ENCODE results near the gene DMRT1. TPM values are rescaled to one million over a fixed set of nuclear protein-coding genes. Genes with fewer than 3 reads are reported as not detected.

The DMRT1 gene
- total RNA-seq, 1 donor from 2014 or later: not detected

DNA sequence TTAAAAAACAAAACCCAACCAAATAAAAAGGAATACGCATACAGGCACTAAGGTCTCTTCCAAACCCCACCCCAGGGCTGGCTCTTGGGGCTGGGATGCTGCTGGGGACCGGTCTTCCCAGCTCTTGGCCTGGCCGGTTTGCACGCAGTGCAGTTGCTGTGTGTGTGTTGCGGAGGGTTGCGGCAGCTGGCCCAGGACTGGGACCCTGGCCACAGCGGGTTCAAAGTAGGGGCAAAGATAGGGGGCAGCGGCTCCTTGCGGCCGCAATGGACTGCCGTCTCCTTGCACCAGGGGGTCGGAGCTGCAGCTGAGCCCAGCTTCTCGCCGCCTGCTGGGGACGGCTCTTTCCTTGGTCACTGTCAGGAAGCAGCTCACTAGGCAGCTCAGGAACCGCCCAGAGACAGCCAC is 140.0 kb downstream of the DMRT1 start:
- no peaks in the 10 kb centered on the region for H3K9me3 Mint-ChIP-seq (ENCODE audit: unreplicated experiment)
- TF ChIP-seq, protein P1, sequence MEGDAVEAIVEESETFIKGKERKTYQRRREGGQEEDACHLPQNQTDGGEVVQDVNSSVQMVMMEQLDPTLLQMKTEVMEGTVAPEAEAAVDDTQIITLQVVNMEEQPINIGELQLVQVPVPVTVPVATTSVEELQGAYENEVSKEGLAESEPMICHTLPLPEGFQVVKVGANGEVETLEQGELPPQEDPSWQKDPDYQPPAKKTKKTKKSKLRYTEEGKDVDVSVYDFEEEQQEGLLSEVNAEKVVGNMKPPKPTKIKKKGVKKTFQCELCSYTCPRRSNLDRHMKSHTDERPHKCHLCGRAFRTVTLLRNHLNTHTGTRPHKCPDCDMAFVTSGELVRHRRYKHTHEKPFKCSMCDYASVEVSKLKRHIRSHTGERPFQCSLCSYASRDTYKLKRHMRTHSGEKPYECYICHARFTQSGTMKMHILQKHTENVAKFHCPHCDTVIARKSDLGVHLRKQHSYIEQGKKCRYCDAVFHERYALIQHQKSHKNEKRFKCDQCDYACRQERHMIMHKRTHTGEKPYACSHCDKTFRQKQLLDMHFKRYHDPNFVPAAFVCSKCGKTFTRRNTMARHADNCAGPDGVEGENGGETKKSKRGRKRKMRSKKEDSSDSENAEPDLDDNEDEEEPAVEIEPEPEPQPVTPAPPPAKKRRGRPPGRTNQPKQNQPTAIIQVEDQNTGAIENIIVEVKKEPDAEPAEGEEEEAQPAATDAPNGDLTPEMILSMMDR (IDR thresholded peaks at IDR 0.05; ENCODE audit: unreplicated experiment): peak; percentile 25
- H3K27ac Mint-ChIP-seq (ENCODE audit: unreplicated experiment): no peak overlapping the region
- peaks cover 40% of the 10 kb centered on the region for H3K4me1 Mint-ChIP-seq (ENCODE audit: unreplicated experiment)
- H3K4me3 Mint-ChIP-seq (ENCODE audit: unreplicated experiment): no peak overlapping the region
- peaks cover 8% of the 10 kb centered on the region for H3K27me3 Mint-ChIP-seq (ENCODE audit: unreplicated experiment)
- peak; percentile 45 for DNase-seq (ENCODE audit: low spot score)
- no peaks in the 10 kb centered on the region for H3K36me3 Mint-ChIP-seq (ENCODE audit: low read depth, unreplicated experiment)

DNA sequence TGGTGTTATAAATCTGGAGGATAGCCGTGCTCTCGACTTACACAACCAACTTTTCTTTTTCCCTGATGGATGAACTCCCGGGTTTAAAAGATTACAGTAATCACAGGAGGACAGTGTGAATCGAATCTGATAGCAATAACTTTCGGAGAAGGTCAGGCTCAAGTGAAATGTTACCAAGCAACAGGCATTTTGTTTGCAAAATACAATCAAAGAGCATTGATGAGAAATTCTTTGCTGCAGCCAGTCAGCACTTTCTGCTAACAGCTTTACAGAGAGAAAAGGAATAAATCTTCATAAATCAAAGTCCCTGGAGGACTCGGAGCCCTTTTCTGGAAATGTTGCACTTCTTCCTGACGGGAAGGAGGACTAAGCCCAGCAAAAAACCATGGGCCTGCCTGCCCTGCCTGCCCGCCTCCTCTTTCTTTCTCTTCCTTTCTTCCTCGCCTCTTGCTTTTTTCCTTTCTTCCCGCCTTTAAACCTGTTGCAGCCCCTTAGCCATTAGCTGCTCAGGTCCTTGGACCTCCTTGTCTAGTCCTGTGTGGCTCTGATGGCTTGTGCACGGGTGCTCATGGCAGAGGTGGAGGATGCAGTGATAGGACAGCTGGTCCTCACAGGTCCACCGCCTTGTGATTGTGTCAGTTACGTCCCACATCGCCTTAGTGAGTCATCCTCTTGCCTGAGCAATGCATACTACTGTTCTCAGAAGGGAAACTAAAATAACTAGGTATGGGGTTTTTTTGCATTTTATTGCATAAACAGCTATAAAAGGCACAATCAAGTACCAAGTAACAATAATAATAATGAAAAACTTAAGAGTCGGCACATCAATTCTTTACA is 141.1 kb downstream of the DMRT1 start:
- Mint-ChIP-seq H3K27ac (ENCODE audit: unreplicated experiment) (no peak overlapping the region), H3K27me3 (ENCODE audit: unreplicated experiment) (peaks cover 8% of the 10 kb centered on the region), H3K36me3 (ENCODE audit: low read depth, unreplicated experiment) (no peaks in the 10 kb centered on the region), H3K4me3 (ENCODE audit: unreplicated experiment) (no peak overlapping the region), H3K9me3 (ENCODE audit: unreplicated experiment) (no peaks in the 10 kb centered on the region), H3K4me1 (ENCODE audit: unreplicated experiment) (peaks cover 38% of the 10 kb centered on the region)
- DNase-seq (ENCODE audit: low spot score): no peak
- TF ChIP-seq, protein P1 (IDR thresholded peaks at IDR 0.05; ENCODE audit: unreplicated experiment): no peak

- TF ChIP-seq, protein P1 (IDR thresholded peaks at IDR 0.05; ENCODE audit: unreplicated experiment): no peak
- Mint-ChIP-seq H3K36me3 (ENCODE audit: low read depth, unreplicated experiment) (no peaks in the 10 kb centered on the region), H3K27me3 (ENCODE audit: unreplicated experiment) (peaks cover 2% of the 10 kb centered on the region), H3K4me1 (ENCODE audit: unreplicated experiment) (no peaks in the 10 kb centered on the region), H3K9me3 (ENCODE audit: unreplicated experiment) (peaks cover 4% of the 10 kb centered on the region), H3K4me3 (ENCODE audit: unreplicated experiment) (no peak overlapping the region), H3K27ac (ENCODE audit: unreplicated experiment) (no peak overlapping the region)
- no peak for DNase-seq (ENCODE audit: low spot score)
Observed at GRCh38 chr9:994005-994404, 152.5 kb downstream of the DMRT1 start.

DNA sequence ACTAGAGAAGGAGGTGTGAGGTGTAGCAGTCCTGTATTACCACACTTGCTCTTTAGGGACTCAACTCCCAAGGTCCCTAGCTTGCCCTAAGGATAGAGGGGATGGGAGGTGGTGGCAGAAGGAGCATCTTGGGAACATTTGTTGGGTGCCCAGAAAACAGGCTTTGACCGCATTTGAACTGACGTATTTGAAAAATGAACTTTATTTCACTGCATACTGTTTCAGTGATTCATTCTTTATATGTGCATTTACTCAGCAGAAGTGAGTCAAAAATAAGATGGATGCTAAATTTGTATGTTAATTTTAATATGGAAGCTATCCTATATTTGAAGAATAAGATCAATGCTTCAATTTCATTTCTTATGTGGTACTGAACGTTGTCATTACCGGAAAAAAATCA is 153.7 kb downstream of the DMRT1 start:
- TF ChIP-seq, protein P1 (IDR thresholded peaks at IDR 0.05; ENCODE audit: unreplicated experiment): no peak
- Mint-ChIP-seq H3K27me3 (ENCODE audit: unreplicated experiment) (peaks cover 4% of the 10 kb centered on the region), H3K27ac (ENCODE audit: unreplicated experiment) (no peak overlapping the region), H3K36me3 (ENCODE audit: low read depth, unreplicated experiment) (no peaks in the 10 kb centered on the region), H3K9me3 (ENCODE audit: unreplicated experiment) (no peaks in the 10 kb centered on the region), H3K4me1 (ENCODE audit: unreplicated experiment) (no peaks in the 10 kb centered on the region), H3K4me3 (ENCODE audit: unreplicated experiment) (no peak overlapping the region)
- no peak for DNase-seq (ENCODE audit: low spot score)

DNA sequence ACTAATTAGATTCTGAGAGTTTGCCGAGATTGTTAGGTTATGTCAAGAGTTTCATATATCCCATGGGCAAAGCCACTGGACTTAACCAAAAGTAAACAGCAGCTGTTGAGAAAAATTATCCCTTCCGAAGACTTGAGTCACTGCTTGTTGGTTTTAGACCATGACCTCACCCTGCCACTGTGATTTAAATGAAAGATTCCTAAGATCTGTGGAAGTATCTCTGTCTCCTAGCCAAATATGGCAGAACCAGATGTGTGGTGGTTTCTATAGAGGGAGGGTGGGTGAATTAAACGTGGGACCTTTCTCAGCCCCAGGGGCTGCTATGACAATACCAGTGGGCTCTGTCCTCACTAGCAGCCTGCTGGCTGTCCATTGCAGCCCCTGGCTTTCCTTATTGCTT is 154.3 kb downstream of the DMRT1 start:
- DNase-seq (ENCODE audit: low spot score): no peak
- no peak overlapping the region for H3K4me3 Mint-ChIP-seq (ENCODE audit: unreplicated experiment)
- H3K27me3 Mint-ChIP-seq (ENCODE audit: unreplicated experiment): peaks cover 4% of the 10 kb centered on the region
- H3K4me1 Mint-ChIP-seq (ENCODE audit: unreplicated experiment): no peaks in the 10 kb centered on the region
- no peak overlapping the region for H3K27ac Mint-ChIP-seq (ENCODE audit: unreplicated experiment)
- no peaks in the 10 kb centered on the region for H3K9me3 Mint-ChIP-seq (ENCODE audit: unreplicated experiment)
- TF ChIP-seq, protein P1 (IDR thresholded peaks at IDR 0.05; ENCODE audit: unreplicated experiment): no peak
- H3K36me3 Mint-ChIP-seq (ENCODE audit: low read depth, unreplicated experiment): no peaks in the 10 kb centered on the region
